ENCODE measurements around the gene SIL1. TPM values are rescaled to one million over a fixed set of nuclear protein-coding genes. Genes with fewer than 3 reads are reported as not detected.
"Not testable (repeated sequence)": the region's sequence is repeated elsewhere in the genome, so short reads cannot be mapped to it uniquely, and the experiment has no call there.

The SIL1 gene
- total RNA-seq, 3 donors from 2014 or later (not counting 1 experiment from before 2014, with no cell fraction given) = 16.9 to 22.5 (median 22.4) TPM

GRCh38 chr5:139178935-139179334 is 19.2 kb downstream of the SIL1 start:
- H3K27ac Mint-ChIP-seq = peak overlapping the region; percentile 53 to 80
- no peak overlapping the region for H3K27ac ChIP-seq (ENCODE audit: low read length)
- H3K36me3 Mint-ChIP-seq = no peaks in the 10 kb centered on the region
- H3K27me3 ChIP-seq (ENCODE audit: control insufficient read depth, insufficient read depth, low read length) = no peaks in the 10 kb centered on the region
- H3K27me3 Mint-ChIP-seq (ENCODE audit: low read depth in 2 of 2) = no peaks in the 10 kb centered on the region
- peaks cover 27 to 45% of the 10 kb centered on the region in 2 donors for H3K4me1 Mint-ChIP-seq
- intact Hi-C loops (cut with micrococcal nuclease) = no loop called here
- TF ChIP-seq, protein P1, sequence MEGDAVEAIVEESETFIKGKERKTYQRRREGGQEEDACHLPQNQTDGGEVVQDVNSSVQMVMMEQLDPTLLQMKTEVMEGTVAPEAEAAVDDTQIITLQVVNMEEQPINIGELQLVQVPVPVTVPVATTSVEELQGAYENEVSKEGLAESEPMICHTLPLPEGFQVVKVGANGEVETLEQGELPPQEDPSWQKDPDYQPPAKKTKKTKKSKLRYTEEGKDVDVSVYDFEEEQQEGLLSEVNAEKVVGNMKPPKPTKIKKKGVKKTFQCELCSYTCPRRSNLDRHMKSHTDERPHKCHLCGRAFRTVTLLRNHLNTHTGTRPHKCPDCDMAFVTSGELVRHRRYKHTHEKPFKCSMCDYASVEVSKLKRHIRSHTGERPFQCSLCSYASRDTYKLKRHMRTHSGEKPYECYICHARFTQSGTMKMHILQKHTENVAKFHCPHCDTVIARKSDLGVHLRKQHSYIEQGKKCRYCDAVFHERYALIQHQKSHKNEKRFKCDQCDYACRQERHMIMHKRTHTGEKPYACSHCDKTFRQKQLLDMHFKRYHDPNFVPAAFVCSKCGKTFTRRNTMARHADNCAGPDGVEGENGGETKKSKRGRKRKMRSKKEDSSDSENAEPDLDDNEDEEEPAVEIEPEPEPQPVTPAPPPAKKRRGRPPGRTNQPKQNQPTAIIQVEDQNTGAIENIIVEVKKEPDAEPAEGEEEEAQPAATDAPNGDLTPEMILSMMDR (IDR thresholded peaks at IDR 0.05) = no peak
- no peak overlapping the region for H3K4me3 ChIP-seq (ENCODE audit: low read length)
- 84% methylated on average over 1 of the region's 1 CpG for WGBS (ENCODE audit: insufficient coverage)
- no peaks in the 10 kb centered on the region for H3K36me3 ChIP-seq (ENCODE audit: control insufficient read depth, insufficient read depth, low read length)
- no peak overlapping the region for H3K4me3 Mint-ChIP-seq
- ATAC-seq (no peak), DNase-seq (no peak)
- H3K9me3 ChIP-seq (ENCODE audit: control insufficient read depth, insufficient read depth, low read length) = no peaks in the 10 kb centered on the region
- peaks cover 20% of the 10 kb centered on the region for H3K4me1 ChIP-seq (ENCODE audit: control insufficient read depth, insufficient read depth, low read length)
- no peaks in the 10 kb centered on the region for H3K9me3 Mint-ChIP-seq

GRCh38 chr5:139178589-139178917 is 19.6 kb downstream of the SIL1 start:
- H3K27me3 ChIP-seq (ENCODE audit: control insufficient read depth, insufficient read depth, low read length) = no peaks in the 10 kb centered on the region
- H3K27ac Mint-ChIP-seq = peak overlapping the region; percentile 53 to 80
- TF ChIP-seq, protein P1 (IDR thresholded peaks at IDR 0.05) = no peak
- no peaks in the 10 kb centered on the region for H3K36me3 Mint-ChIP-seq
- H3K4me3 ChIP-seq (ENCODE audit: low read length) = no peak overlapping the region
- H3K27me3 Mint-ChIP-seq (ENCODE audit: low read depth in 2 of 2) = no peaks in the 10 kb centered on the region
- no peaks in the 10 kb centered on the region for H3K36me3 ChIP-seq (ENCODE audit: control insufficient read depth, insufficient read depth, low read length)
- DNase-seq (no peak), ATAC-seq (no peak)
- 60% methylated on average over 2 of the region's 3 CpGs for WGBS (ENCODE audit: insufficient coverage)
- no peak overlapping the region for H3K4me3 Mint-ChIP-seq
- no peaks in the 10 kb centered on the region for H3K9me3 ChIP-seq (ENCODE audit: control insufficient read depth, insufficient read depth, low read length)
- peaks cover 20% of the 10 kb centered on the region for H3K4me1 ChIP-seq (ENCODE audit: control insufficient read depth, insufficient read depth, low read length)
- intact Hi-C loops (cut with micrococcal nuclease) = no loop called here
- H3K4me1 Mint-ChIP-seq = peaks cover 27 to 45% of the 10 kb centered on the region in 2 donors
- H3K27ac ChIP-seq (ENCODE audit: low read length) = no peak overlapping the region
- no peaks in the 10 kb centered on the region for H3K9me3 Mint-ChIP-seq

- H3K4me3 Mint-ChIP-seq = no peak overlapping the region
- WGBS (ENCODE audit: insufficient coverage) = 32% methylated on average over 1 of the region's 1 CpG
- peak overlapping the region; percentile 53 to 80 for H3K27ac Mint-ChIP-seq
- H3K27me3 Mint-ChIP-seq (ENCODE audit: low read depth in 2 of 2) = no peaks in the 10 kb centered on the region
- intact Hi-C loops (cut with micrococcal nuclease) = no loop called here
- TF ChIP-seq, protein P1 (IDR thresholded peaks at IDR 0.05) = no peak
- no peaks in the 10 kb centered on the region for H3K36me3 ChIP-seq (ENCODE audit: control insufficient read depth, insufficient read depth, low read length)
- peaks cover 19% of the 10 kb centered on the region for H3K4me1 ChIP-seq (ENCODE audit: control insufficient read depth, insufficient read depth, low read length)
- H3K9me3 Mint-ChIP-seq = no peaks in the 10 kb centered on the region
- DNase-seq = no peak
- no peaks in the 10 kb centered on the region for H3K36me3 Mint-ChIP-seq
- H3K27me3 ChIP-seq (ENCODE audit: control insufficient read depth, insufficient read depth, low read length) = no peaks in the 10 kb centered on the region
- no peaks in the 10 kb centered on the region for H3K9me3 ChIP-seq (ENCODE audit: control insufficient read depth, insufficient read depth, low read length)
- ATAC-seq = peak; percentile 69 to 94 (median 88)
- H3K4me1 Mint-ChIP-seq = peaks cover 27 to 45% of the 10 kb centered on the region in 2 donors
- no peak overlapping the region for H3K4me3 ChIP-seq (ENCODE audit: low read length)
- H3K27ac ChIP-seq (ENCODE audit: low read length) = no peak overlapping the region
Measured at GRCh38 chr5:139177809-139178588, 20.2 kb downstream of the SIL1 start.

GRCh38 chr5:139177281-139177680 is 20.9 kb downstream of the SIL1 start:
- peak in 1 of 3 donors; percentile 39 for ATAC-seq
- DNase-seq; H3K27ac ChIP-seq (ENCODE audit: low read length); H3K4me3 ChIP-seq (ENCODE audit: low read length); H3K36me3 ChIP-seq (ENCODE audit: control insufficient read depth, insufficient read depth, low read length); H3K27me3 ChIP-seq (ENCODE audit: control insufficient read depth, insufficient read depth, low read length); H3K9me3 ChIP-seq (ENCODE audit: control insufficient read depth, insufficient read depth, low read length); intact Hi-C loops (cut with micrococcal nuclease); H3K36me3 Mint-ChIP-seq; H3K27me3 Mint-ChIP-seq (ENCODE audit: low read depth in 2 of 2); H3K9me3 Mint-ChIP-seq; H3K4me3 Mint-ChIP-seq: not testable (repeated sequence)
- H3K4me1 ChIP-seq (ENCODE audit: control insufficient read depth, insufficient read depth, low read length) = peaks cover 13% of the 10 kb centered on the region
- WGBS (ENCODE audit: insufficient coverage) = 95% methylated on average over 9 of the region's 9 CpGs
- H3K27ac Mint-ChIP-seq = peak overlapping the region in 1 of 2 donors; percentile 80
- peaks cover 27 to 43% of the 10 kb centered on the region in 2 donors for H3K4me1 Mint-ChIP-seq

DNA sequence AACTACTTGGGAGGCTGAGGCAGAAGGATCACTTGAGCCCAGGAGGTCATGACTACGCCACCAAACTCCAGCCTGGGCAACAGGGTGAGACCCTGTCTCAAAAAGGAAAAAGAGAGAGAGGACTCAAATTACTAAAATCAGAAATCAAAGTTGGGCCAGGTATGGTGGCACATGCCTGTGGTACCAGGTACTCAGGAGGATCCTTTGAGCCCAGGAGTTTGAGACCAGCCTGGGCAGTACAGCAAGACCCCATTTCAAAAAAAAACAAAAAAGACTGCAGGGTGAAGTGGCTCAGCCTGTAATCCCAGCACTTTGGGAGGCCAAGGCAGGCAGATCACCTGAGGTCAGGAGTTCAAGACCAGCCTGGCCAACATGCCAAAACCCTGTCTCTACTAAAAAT is 23.8 kb downstream of the SIL1 start:
- H3K4me3 ChIP-seq (ENCODE audit: low read length); H3K27ac Mint-ChIP-seq; intact Hi-C loops (cut with micrococcal nuclease); DNase-seq; H3K36me3 Mint-ChIP-seq; H3K9me3 Mint-ChIP-seq; ATAC-seq; H3K36me3 ChIP-seq (ENCODE audit: control insufficient read depth, insufficient read depth, low read length); H3K27ac ChIP-seq (ENCODE audit: low read length); H3K4me3 Mint-ChIP-seq; H3K9me3 ChIP-seq (ENCODE audit: control insufficient read depth, insufficient read depth, low read length); H3K27me3 Mint-ChIP-seq (ENCODE audit: low read depth in 2 of 2); H3K27me3 ChIP-seq (ENCODE audit: control insufficient read depth, insufficient read depth, low read length): not testable (repeated sequence)
- peaks cover 25 to 33% of the 10 kb centered on the region in 2 donors for H3K4me1 Mint-ChIP-seq
- 95% methylated on average over 1 of the region's 1 CpG for WGBS (ENCODE audit: insufficient coverage)
- H3K4me1 ChIP-seq (ENCODE audit: control insufficient read depth, insufficient read depth, low read length) = peaks cover 13% of the 10 kb centered on the region

All from natural killer cell (primary cell).